WERI-Rb-1 (cell line): Measurements from ENCODE around the gene VPS54.

ENCODE experiments used
- DNase-seq: peaks from one replicate; pipeline ENCODE4 v3.0.0-alpha.2; 2020
- H3K27ac ChIP-seq: fragments of 250-450 bp; sonication (Bioruptor Pico); 2 replicates; pipeline ENCODE4 v1.5.1; 2020; ENCODE audit warnings: mild to moderate bottlenecking, moderate library complexity
- H3K27me3 ChIP-seq: fragments of 250-450 bp; sonication (Bioruptor Pico); 2 replicates; pipeline ENCODE4 v1.5.1; 2021; ENCODE audit warnings: mild to moderate bottlenecking, low read depth, moderate library complexity; ENCODE audit not compliant: insufficient read depth, severe bottlenecking
- H3K36me3 ChIP-seq: fragments of 250-450 bp; sonication (Bioruptor Pico); 2 replicates; pipeline ENCODE4 v1.5.1; 2020; ENCODE audit warnings: mild to moderate bottlenecking, moderate library complexity
- H3K4me3 ChIP-seq: 2 replicates; pipeline ENCODE4 v1.5.1; 2011; ENCODE audit warnings: low read depth, mild to moderate bottlenecking, control low read depth, low read length
- H3K9me3 ChIP-seq: fragments of 250-450 bp; sonication (Bioruptor Pico); 2 replicates; pipeline ENCODE4 v1.5.1; 2021; ENCODE audit warnings: mild to moderate bottlenecking, moderate library complexity; ENCODE audit not compliant: severe bottlenecking
- CTCF ChIP-seq: IDR thresholded peaks from 2 replicates; pipeline ENCODE4 v1.5.1; 2011; ENCODE audit warnings: low read depth, mild to moderate bottlenecking, control low read depth, inconsistent platforms, low read length

Gene VPS54

GRCh38 chr2:64025741-64026140 is 6.5 kb upstream of the VPS54 start:
- Histone ChIP-seq H3K36me3 (no peaks in the 10 kb centered on the region), H3K27me3 (no peaks in the 10 kb centered on the region), H3K4me3 (no peak overlapping the region), H3K27ac (no peak overlapping the region), H3K9me3 (no peaks in the 10 kb centered on the region)
- DNase-seq, result no peak
- TF ChIP-seq CTCF, result no peak

GRCh38 chr2:64024259-64024949 is 5.2 kb upstream of the VPS54 start:
- H3K9me3 ChIP-seq, result no peaks in the 10 kb centered on the region
- TF ChIP-seq CTCF, result no peak
- H3K4me3 ChIP-seq, result no peak overlapping the region
- no peaks in the 10 kb centered on the region for H3K36me3 ChIP-seq
- H3K27me3 ChIP-seq, result no peaks in the 10 kb centered on the region
- no peak for DNase-seq
- H3K27ac ChIP-seq, result no peak overlapping the region

- no peak for TF ChIP-seq CTCF
- Histone ChIP-seq H3K27ac (no peak overlapping the region), H3K9me3 (no peaks in the 10 kb centered on the region), H3K27me3 (no peaks in the 10 kb centered on the region), H3K4me3 (no peak overlapping the region), H3K36me3 (no peaks in the 10 kb centered on the region)
- DNase-seq, result no peak
Measured at GRCh38 chr2:64023485-64024258, 4.4 kb upstream of the VPS54 start.

- no peak for TF ChIP-seq CTCF
- no peak for DNase-seq
- Histone ChIP-seq H3K36me3 (no peaks in the 10 kb centered on the region), H3K27ac (no peak overlapping the region), H3K9me3 (no peaks in the 10 kb centered on the region), H3K4me3 (no peak overlapping the region), H3K27me3 (no peaks in the 10 kb centered on the region)
Measured at GRCh38 chr2:64021578-64021977, 2.4 kb upstream of the VPS54 start.

GRCh38 chr2:64019975-64020528 is 824 bp upstream of the VPS54 start:
- no peak for TF ChIP-seq CTCF
- Histone ChIP-seq H3K27me3 (no peaks in the 10 kb centered on the region), H3K36me3 (no peaks in the 10 kb centered on the region), H3K9me3 (no peaks in the 10 kb centered on the region), H3K4me3 (peak overlapping the region; percentile 80), H3K27ac (peak overlapping the region; percentile 92)
- no peak for DNase-seq
